NOMO-1 treated with dmso at 0.1 percent for 144 hours (cell line): Measurements from ENCODE around the gene RASD1.
"Not testable (repeated sequence)": the region's sequence is repeated elsewhere in the genome, so short reads cannot be mapped to it uniquely, and the experiment has no call there.

Experiments
- DNase-seq: peaks from one replicate; lab custom pipeline; 2025; ENCODE audit not compliant: unreplicated experiment; lab: John Stamatoyannopoulos, UW

The RASD1 gene

GRCh38 chr17:17479209-17479608, 17.0 kb downstream of the RASD1 start:
- DNase-seq = no peak

GRCh38 chr17:17476865-17477467, 19.2 kb downstream of the RASD1 start, which contains the start of gene MED9:
Gene MED9, plus strand, starts transcription at chr17:17477000. Its CDS starts 42 bp downstream, at chr17:17477042.
- peak; percentile 89 for DNase-seq

- peak; percentile 81 for DNase-seq
These were observed 21.9 kb downstream of the RASD1 start for GRCh38 chr17:17474341-17474740.

- no peak for DNase-seq
These were observed 23.8 kb downstream of the RASD1 start for GRCh38 chr17:17472333-17472920.

- no peak for DNase-seq
These were observed 26.2 kb downstream of the RASD1 start for GRCh38 chr17:17469996-17470395.

GRCh38 chr17:17469358-17469757, 26.8 kb downstream of the RASD1 start:
- DNase-seq = no peak

- no peak for DNase-seq
These were observed 27.8 kb downstream of the RASD1 start for GRCh38 chr17:17468217-17469010.

GRCh38 chr17:17467720-17468119, 28.5 kb downstream of the RASD1 start:
- no peak for DNase-seq

- DNase-seq = no peak
These were observed 29.2 kb downstream of the RASD1 start for GRCh38 chr17:17467016-17467415.

- DNase-seq = no peak
These were observed 29.7 kb downstream of the RASD1 start for GRCh38 chr17:17466511-17466910.

- not testable (repeated sequence) for DNase-seq
These were observed 30.3 kb downstream of the RASD1 start for GRCh38 chr17:17465878-17466277.

- no peak for DNase-seq
These were observed 32.4 kb downstream of the RASD1 start for GRCh38 chr17:17463821-17464220.

- no peak for DNase-seq
These were observed 34.0 kb downstream of the RASD1 start for GRCh38 chr17:17462048-17462824.

GRCh38 chr17:17460038-17460437, 36.2 kb downstream of the RASD1 start:
- DNase-seq = no peak

- DNase-seq = no peak
These were observed 38.5 kb downstream of the RASD1 start for GRCh38 chr17:17457680-17458079.

GRCh38 chr17:17456251-17456650, 39.9 kb downstream of the RASD1 start:
- DNase-seq = no peak

GRCh38 chr17:17455173-17455572, 41.0 kb downstream of the RASD1 start:
- DNase-seq = no peak

- DNase-seq = not testable (repeated sequence)
These were observed 41.5 kb downstream of the RASD1 start for GRCh38 chr17:17454700-17455099.

- no peak for DNase-seq
These were observed 41.9 kb downstream of the RASD1 start for GRCh38 chr17:17454276-17454675.

GRCh38 chr17:17453088-17453487, 43.1 kb downstream of the RASD1 start:
- no peak for DNase-seq

- DNase-seq = no peak
These were observed 47.5 kb downstream of the RASD1 start for GRCh38 chr17:17448723-17449122.
